GM12878 (cell line): ENCODE data around the gene GABRB3. TPM values are rescaled to one million over a fixed set of nuclear protein-coding genes. Genes with fewer than 3 reads are reported as not detected.

Source experiments
- ATAC-seq: fragments of 200-7000 bp; cut with Tn5 transposase; 3 replicates; pipeline ENCODE4 v1.9.1; 2020; ENCODE audit warnings: mild to moderate bottlenecking, moderate library complexity
- BruUV-seq: library from RNA; stranded (reverse); fragments of 400-500 nt; replicated peaks from 2 replicates; lab custom pipeline; 2021; lab: Mats Ljungman, UMichigan
- CTCF ChIA-PET: fragments of 300-600 bp; sonication (Branson Sonifier 250); formaldehyde crosslinking; extraction: SDS; loops from one replicate; lab custom pipeline; 2021; ENCODE audit warnings: inconsistent platforms; lab: Yijun Ruan, JAX
- POLR2A ChIA-PET: fragments of 350-600 bp; formaldehyde crosslinking; extraction: SDS; loops from one replicate; lab custom pipeline; 2021; ENCODE audit warnings: inconsistent platforms; lab: Charles Lee
- RAD21 ChIA-PET: fragments of 300-600 bp; sonication (Branson Sonifier 250); formaldehyde crosslinking; loops from one replicate; lab custom pipeline; 2023; ENCODE audit warnings: antibody characterized with exemption; ENCODE audit not compliant: unreplicated experiment; lab: Charles Lee
- SMC1A ChIA-PET: fragments of 300-600 bp; sonication (Branson Sonifier 250); formaldehyde crosslinking; loops from one replicate; lab custom pipeline; 2023; ENCODE audit not compliant: unreplicated experiment, uncharacterized antibody; lab: Charles Lee
- DNase-seq: peaks from one replicate; pipeline ENCODE4 v3.0.0-alpha.2; 2011; ENCODE audit warnings: low read depth, low spot score
- FAIRE-seq: peaks from 3 replicates; lab custom pipeline; 2011; peaks lifted over from hg19 to GRCh38; lab: Jason Lieb, UNC
- H2AFZ ChIP-seq: 2 replicates; pipeline ENCODE4 v1.6.0; 2011; ENCODE audit warnings: low read depth, low read length, control low read depth; ENCODE audit not compliant: control insufficient read depth
- H3K27ac ChIP-seq: 2 replicates; pipeline ENCODE4 v1.5.1; 2011; ENCODE audit warnings: control low read depth; ENCODE audit not compliant: control insufficient read depth, insufficient read depth
- H3K27me3 ChIP-seq, 2 experiments: replicated peaks in 1 of 2; 2 replicates each; pipeline versions ENCODE4 v1.6.0 to v1.6.1; 2011; ENCODE audit warnings: low read length in 1 of 2; ENCODE audit not compliant: control insufficient read depth in 2 of 2, insufficient read depth in 2 of 2
- H3K36me3 ChIP-seq, 2 experiments: 2 replicates each; pipeline ENCODE4 v1.5.1; 2011; ENCODE audit warnings: low read length in 1 of 2; ENCODE audit not compliant: control insufficient read depth in 2 of 2, insufficient read depth in 2 of 2
- H3K4me1 ChIP-seq: 2 replicates; pipeline ENCODE4 v1.6.1; 2011; ENCODE audit warnings: mild to moderate bottlenecking, low read length, moderate library complexity, mixed read lengths; ENCODE audit not compliant: control insufficient read depth, insufficient read depth
- H3K4me2 ChIP-seq: 2 replicates; pipeline ENCODE4 v1.6.0; 2011; ENCODE audit warnings: control low read depth; ENCODE audit not compliant: control insufficient read depth, insufficient read depth
- H3K4me3 ChIP-seq: fragments of 200-600 bp; sonication (generic); 2 replicates; pipeline ENCODE4 v1.5.1; 2016
- H3K79me2 ChIP-seq: 2 replicates; pipeline ENCODE4 v1.6.0; 2011; ENCODE audit warnings: low read length; ENCODE audit not compliant: control insufficient read depth, insufficient read depth
- H3K9ac ChIP-seq: 2 replicates; pipeline ENCODE4 v1.8.0; 2011; ENCODE audit warnings: low read length, control low read depth, mixed read lengths; ENCODE audit not compliant: control insufficient read depth, insufficient read depth
- H3K9me3 ChIP-seq: replicated peaks from 3 replicates; pipeline ENCODE4 v1.5.1; 2011; ENCODE audit warnings: mild to moderate bottlenecking, low read length; ENCODE audit not compliant: control insufficient read depth, insufficient read depth
- H4K20me1 ChIP-seq: 2 replicates; pipeline ENCODE4 v1.6.0; 2011; ENCODE audit not compliant: control insufficient read depth, insufficient read depth
- IKZF1 ChIP-seq: fragments of 450-650 bp; conservative IDR thresholded peaks from 2 replicates; pipeline ENCODE4 v1.6.1; 2017; ENCODE audit warnings: antibody characterized with exemption, mild to moderate bottlenecking
- IKZF2 ChIP-seq, 2 experiments: fragments of 450-650 bp; IDR thresholded peaks; 2 replicates each; pipeline ENCODE4 v1.6.1; 2017; ENCODE audit warnings: mild to moderate bottlenecking in 2 of 2, moderate library complexity in 2 of 2
- KLF5 ChIP-seq: fragments of 450-650 bp; IDR thresholded peaks from 2 replicates; pipeline ENCODE4 v1.6.1; 2014; ENCODE audit warnings: mild to moderate bottlenecking; ENCODE audit not compliant: partially characterized antibody
- NBN ChIP-seq: fragments of 450-650 bp; IDR thresholded peaks from 2 replicates; pipeline ENCODE4 v1.6.1; 2016
- RAD51 ChIP-seq: fragments of 450-650 bp; IDR thresholded peaks from 2 replicates; pipeline ENCODE4 v1.6.1; 2016; ENCODE audit warnings: moderate library complexity, mild to moderate bottlenecking, inconsistent platforms
- RBBP5 ChIP-seq: fragments of 200-600 bp; sonication (generic); conservative IDR thresholded peaks from 2 replicates; pipeline ENCODE4 v1.6.1; 2016
- SREBF2 ChIP-seq: IDR thresholded peaks from 2 replicates; pipeline ENCODE4 v1.6.1; 2012; ENCODE audit warnings: mild to moderate bottlenecking, low read length
- STAT1 ChIP-seq: fragments of 450-650 bp; conservative IDR thresholded peaks from 2 replicates; pipeline ENCODE4 v1.6.1; 2014; ENCODE audit warnings: antibody characterized with exemption, mild to moderate bottlenecking
- TARDBP ChIP-seq: IDR thresholded peaks from 2 replicates; pipeline ENCODE4 v1.6.1; 2016; ENCODE audit warnings: borderline replicate concordance
- TCF3 ChIP-seq: IDR thresholded peaks from 2 replicates; pipeline ENCODE4 v1.6.1; 2012; ENCODE audit warnings: low read depth, mild to moderate bottlenecking, low read length, borderline replicate concordance; ENCODE audit not compliant: insufficient read depth
- TCF7 ChIP-seq: IDR thresholded peaks from 2 replicates; pipeline ENCODE4 v1.6.1; 2014; ENCODE audit warnings: antibody characterized with exemption, borderline replicate concordance
- ZNF217 ChIP-seq: fragments of 450-650 bp; IDR thresholded peaks from 2 replicates; pipeline ENCODE4 v1.6.1; 2017; ENCODE audit warnings: antibody characterized with exemption, mild to moderate bottlenecking
- WGBS: methylation state at CpG from one replicate; pipeline ENCODE4 v1.1.6; 2016; ENCODE audit warnings: low lambda C conversion rate; ENCODE audit not compliant: insufficient replicate concordance, insufficient coverage; ENCODE audit errors: missing lambda C conversion rate; 5-methylcytosine and 5-hydroxymethylcytosine counted together
- in situ Hi-C: fragments of 300-500 bp; cut with MboI; formaldehyde crosslinking; loops from 9 replicates; pipeline ENCODE4 v1.14.3; 2018; ENCODE audit warnings: mixed read lengths
- intact Hi-C: fragments of 100-400 bp; cut with micrococcal nuclease; formaldehyde crosslinking; loops from one replicate; pipeline ENCODE4 v1.14.2; 2022; ENCODE audit not compliant: unreplicated experiment
- polyA plus RNA-seq, 11 experiments: library from polyadenylated mRNA; depleted of rRNA in 4 of 11; unstranded in 6 of 11; stranded (reverse) in 5 of 11; fragments of >200 nt; fragmentation: Nextera tagmentation in 4 of 11; fragmentation: Illumina TruSeq in 1 of 11; extraction: Ambion mirVana in 4 of 11; extraction: Trizol in 1 of 11; gene quantifications; 1 replicate in 1 of 11; 2 replicates in 10 of 11; pipeline versions ENCODE4 v1.2.1 to v1.2.3, GENCODE V29; 2011 to 2016; ENCODE audit warnings: inconsistent platforms in 2 of 11, missing spikeins in 2 of 11, low read depth in 1 of 11
- total RNA-seq, 4 experiments: library from RNA; depleted of rRNA in 3 of 4; stranded (reverse); fragments of >200 nt in 3 of 4; fragmentation: Illumina TruSeq in 1 of 4; extraction: Trizol in 1 of 4; gene quantifications; 2 replicates each; pipeline versions ENCODE4 v1.2.1 to v1.2.3, GENCODE V29; 2013 to 2021
- TF ChIP-seq, protein P1 (sequence below): fragments of 450-650 bp; IDR thresholded peaks from 2 replicates; pipeline ENCODE4 v1.6.1; 2016; ENCODE audit warnings: mild to moderate bottlenecking, moderate library complexity, borderline replicate concordance
- TF ChIP-seq, protein P2 (sequence below): fragments of 450-650 bp; IDR thresholded peaks from 2 replicates; pipeline ENCODE4 v1.6.1; 2017; ENCODE audit warnings: antibody characterized with exemption, mild to moderate bottlenecking, moderate library complexity

Gene GABRB3
- total and polyA plus RNA-seq, 10 of the 15 experiments (the other 5 are each of a cell fraction or from before 2014, with no cell fraction given), result 0.05 to 0.08 (median 0.05) TPM; not detected in 7

DNA sequence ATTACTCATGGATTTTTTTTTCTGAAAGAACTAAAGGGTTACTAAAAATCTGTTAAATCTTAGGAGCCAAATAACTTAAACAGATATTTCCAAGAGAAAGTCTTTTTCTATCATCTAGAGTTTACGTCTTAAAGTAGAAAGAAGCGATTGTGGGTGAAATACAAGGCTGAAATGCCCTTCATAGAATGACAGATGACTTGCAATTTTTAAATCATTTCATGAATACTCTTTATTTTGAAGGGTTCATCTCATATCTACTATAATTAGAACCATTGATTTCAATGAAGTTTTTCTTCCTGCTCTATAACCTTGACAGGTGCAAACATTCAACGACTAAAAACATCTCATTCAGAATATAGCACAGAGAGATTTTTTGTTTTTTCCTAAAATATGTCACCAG, 217.0 kb downstream of the GABRB3 start:
- CTCF ChIA-PET, result no interaction called here
- Histone ChIP-seq H3K9ac (no peak overlapping the region), H3K9me3 (no peaks in the 10 kb centered on the region), H3K4me2 (no peak overlapping the region), H3K27ac (no peak overlapping the region), H3K4me1 (no peaks in the 10 kb centered on the region), H3K27me3 (no peaks in the 10 kb centered on the region), H3K4me3 (no peak overlapping the region), H3K79me2 (no peaks in the 10 kb centered on the region), H3K36me3 (no peaks in the 10 kb centered on the region), H2AFZ (no peak overlapping the region), H4K20me1 (no peaks in the 10 kb centered on the region)
- BruUV-seq, result no TSS peak
- intact Hi-C loops (no loop called here), in situ Hi-C loops (no loop called here)
- ATAC-seq (no peak), DNase-seq (no peak), FAIRE-seq (no peak)
- SMC1A ChIA-PET, result no interaction called here
- POLR2A ChIA-PET, result no interaction called here
- TF ChIP-seq KLF5 (no peak), TCF3 (no peak), RAD51 (no peak)
- RAD21 ChIA-PET, result no interaction called here
- WGBS, result 12% methylated on average over 3 of the region's 3 CpGs

DNA sequence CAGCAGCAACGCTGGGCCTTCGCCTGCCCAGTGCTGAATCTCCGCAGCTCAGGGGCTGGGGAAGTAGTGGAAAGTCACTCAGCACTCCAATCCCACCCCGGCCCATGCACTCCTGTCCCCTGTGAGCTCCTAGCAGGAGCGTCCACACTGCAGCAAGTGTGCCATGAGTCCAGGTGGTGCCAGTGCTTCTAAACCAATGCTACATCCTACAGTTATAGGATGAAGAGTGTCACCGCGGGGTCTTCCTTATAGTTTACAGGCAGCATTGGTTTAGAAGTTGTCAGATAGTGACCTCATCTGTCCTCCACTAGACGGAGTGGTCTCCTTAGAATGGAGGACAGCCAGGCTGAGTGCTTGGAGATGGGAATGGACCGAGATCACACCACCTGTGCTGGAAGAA, 221.4 kb downstream of the GABRB3 start:
- Histone ChIP-seq H3K9me3 (no peaks in the 10 kb centered on the region), H2AFZ (no peak overlapping the region), H4K20me1 (no peaks in the 10 kb centered on the region), H3K27ac (no peak overlapping the region), H3K9ac (no peak overlapping the region), H3K4me2 (no peak overlapping the region), H3K4me3 (no peak overlapping the region), H3K4me1 (no peaks in the 10 kb centered on the region), H3K79me2 (no peaks in the 10 kb centered on the region), H3K27me3 (no peaks in the 10 kb centered on the region), H3K36me3 (no peaks in the 10 kb centered on the region)
- in situ Hi-C loops (no loop called here), intact Hi-C loops (no loop called here)
- RAD21 ChIA-PET, result no interaction called here
- SMC1A ChIA-PET, result no interaction called here
- POLR2A ChIA-PET, result no interaction called here
- ATAC-seq (no peak), FAIRE-seq (no peak), DNase-seq (no peak)
- CTCF ChIA-PET, result no interaction called here
- no TSS peak for BruUV-seq
- 9% methylated on average over 9 of the region's 9 CpGs for WGBS
- TF ChIP-seq STAT1 (no peak), IKZF2 (IDR thresholded peaks at IDR 0.05) (no peak), ZNF217 (no peak), IKZF1 (no peak), NBN (no peak), SREBF2 (no peak), TARDBP (no peak), RBBP5 (no peak), TCF7 (no peak)
- TF ChIP-seq, protein P1, sequence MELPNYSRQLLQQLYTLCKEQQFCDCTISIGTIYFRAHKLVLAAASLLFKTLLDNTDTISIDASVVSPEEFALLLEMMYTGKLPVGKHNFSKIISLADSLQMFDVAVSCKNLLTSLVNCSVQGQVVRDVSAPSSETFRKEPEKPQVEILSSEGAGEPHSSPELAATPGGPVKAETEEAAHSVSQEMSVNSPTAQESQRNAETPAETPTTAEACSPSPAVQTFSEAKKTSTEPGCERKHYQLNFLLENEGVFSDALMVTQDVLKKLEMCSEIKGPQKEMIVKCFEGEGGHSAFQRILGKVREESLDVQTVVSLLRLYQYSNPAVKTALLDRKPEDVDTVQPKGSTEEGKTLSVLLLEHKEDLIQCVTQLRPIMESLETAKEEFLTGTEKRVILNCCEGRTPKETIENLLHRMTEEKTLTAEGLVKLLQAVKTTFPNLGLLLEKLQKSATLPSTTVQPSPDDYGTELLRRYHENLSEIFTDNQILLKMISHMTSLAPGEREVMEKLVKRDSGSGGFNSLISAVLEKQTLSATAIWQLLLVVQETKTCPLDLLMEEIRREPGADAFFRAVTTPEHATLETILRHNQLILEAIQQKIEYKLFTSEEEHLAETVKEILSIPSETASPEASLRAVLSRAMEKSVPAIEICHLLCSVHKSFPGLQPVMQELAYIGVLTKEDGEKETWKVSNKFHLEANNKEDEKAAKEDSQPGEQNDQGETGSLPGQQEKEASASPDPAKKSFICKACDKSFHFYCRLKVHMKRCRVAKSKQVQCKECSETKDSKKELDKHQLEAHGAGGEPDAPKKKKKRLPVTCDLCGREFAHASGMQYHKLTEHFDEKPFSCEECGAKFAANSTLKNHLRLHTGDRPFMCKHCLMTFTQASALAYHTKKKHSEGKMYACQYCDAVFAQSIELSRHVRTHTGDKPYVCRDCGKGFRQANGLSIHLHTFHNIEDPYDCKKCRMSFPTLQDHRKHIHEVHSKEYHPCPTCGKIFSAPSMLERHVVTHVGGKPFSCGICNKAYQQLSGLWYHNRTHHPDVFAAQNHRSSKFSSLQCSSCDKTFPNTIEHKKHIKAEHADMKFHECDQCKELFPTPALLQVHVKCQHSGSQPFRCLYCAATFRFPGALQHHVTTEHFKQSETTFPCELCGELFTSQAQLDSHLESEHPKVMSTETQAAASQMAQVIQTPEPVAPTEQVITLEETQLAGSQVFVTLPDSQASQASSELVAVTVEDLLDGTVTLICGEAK, result no peak
- TF ChIP-seq, protein P2, sequence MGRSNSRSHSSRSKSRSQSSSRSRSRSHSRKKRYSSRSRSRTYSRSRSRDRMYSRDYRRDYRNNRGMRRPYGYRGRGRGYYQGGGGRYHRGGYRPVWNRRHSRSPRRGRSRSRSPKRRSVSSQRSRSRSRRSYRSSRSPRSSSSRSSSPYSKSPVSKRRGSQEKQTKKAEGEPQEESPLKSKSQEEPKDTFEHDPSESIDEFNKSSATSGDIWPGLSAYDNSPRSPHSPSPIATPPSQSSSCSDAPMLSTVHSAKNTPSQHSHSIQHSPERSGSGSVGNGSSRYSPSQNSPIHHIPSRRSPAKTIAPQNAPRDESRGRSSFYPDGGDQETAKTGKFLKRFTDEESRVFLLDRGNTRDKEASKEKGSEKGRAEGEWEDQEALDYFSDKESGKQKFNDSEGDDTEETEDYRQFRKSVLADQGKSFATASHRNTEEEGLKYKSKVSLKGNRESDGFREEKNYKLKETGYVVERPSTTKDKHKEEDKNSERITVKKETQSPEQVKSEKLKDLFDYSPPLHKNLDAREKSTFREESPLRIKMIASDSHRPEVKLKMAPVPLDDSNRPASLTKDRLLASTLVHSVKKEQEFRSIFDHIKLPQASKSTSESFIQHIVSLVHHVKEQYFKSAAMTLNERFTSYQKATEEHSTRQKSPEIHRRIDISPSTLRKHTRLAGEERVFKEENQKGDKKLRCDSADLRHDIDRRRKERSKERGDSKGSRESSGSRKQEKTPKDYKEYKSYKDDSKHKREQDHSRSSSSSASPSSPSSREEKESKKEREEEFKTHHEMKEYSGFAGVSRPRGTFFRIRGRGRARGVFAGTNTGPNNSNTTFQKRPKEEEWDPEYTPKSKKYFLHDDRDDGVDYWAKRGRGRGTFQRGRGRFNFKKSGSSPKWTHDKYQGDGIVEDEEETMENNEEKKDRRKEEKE, result no peak
